Trophoblast cell (in vitro differentiated cells and primary cell): ENCODE results near the gene RNF181.
"Not testable (repeated sequence)": the region's sequence is repeated elsewhere in the genome, so short reads cannot be mapped to it uniquely, and the experiment has no call there.

Experiments used
- DNase-seq, 2 donors: peaks; one replicate each; pipeline ENCODE4 v3.0.0-alpha.2; 2016
- H2AFZ ChIP-seq: 2 replicates; pipeline ENCODE4 v1.6.1; 2013; ENCODE audit warnings: low read length, moderate library complexity, mild to moderate bottlenecking; ENCODE audit not compliant: insufficient read depth, poor library complexity
- H2AK5ac ChIP-seq: 2 replicates; pipeline ENCODE4 v1.6.1; 2013; ENCODE audit warnings: mild to moderate bottlenecking, low read length
- H2BK120ac ChIP-seq: 2 replicates; pipeline ENCODE4 v1.6.1; 2013; ENCODE audit warnings: low read length, mild to moderate bottlenecking, moderate library complexity; ENCODE audit not compliant: insufficient read depth, poor library complexity
- H2BK12ac ChIP-seq: 2 replicates; pipeline ENCODE4 v1.6.1; 2013; ENCODE audit warnings: mild to moderate bottlenecking, low read length, moderate library complexity
- H2BK5ac ChIP-seq: 2 replicates; pipeline ENCODE4 v1.6.1; 2013; ENCODE audit warnings: low read length, low read depth, moderate library complexity, mild to moderate bottlenecking; ENCODE audit not compliant: poor library complexity
- H3K14ac ChIP-seq: 2 replicates; pipeline ENCODE4 v1.6.1; 2013; ENCODE audit warnings: mild to moderate bottlenecking, low read length
- H3K18ac ChIP-seq: 2 replicates; pipeline ENCODE4 v1.6.1; 2013; ENCODE audit warnings: mild to moderate bottlenecking, low read length
- H3K23ac ChIP-seq: 2 replicates; pipeline ENCODE4 v1.6.1; 2013; ENCODE audit warnings: low read length
- H3K27ac ChIP-seq: 2 replicates; pipeline ENCODE4 v1.5.1; 2013; ENCODE audit warnings: low read depth, mild to moderate bottlenecking, inconsistent platforms, low read length, moderate library complexity
- H3K27me3 ChIP-seq: 2 replicates; pipeline ENCODE4 v1.6.1; 2013; ENCODE audit warnings: inconsistent platforms, mild to moderate bottlenecking, low read length, moderate library complexity; ENCODE audit not compliant: insufficient read depth
- H3K36me3 ChIP-seq, 2 experiments: 1 replicate in 1 of 2; 2 replicates in 1 of 2; pipeline ENCODE4 v1.6.1; 2013; ENCODE audit warnings: low read length in 2 of 2, mild to moderate bottlenecking in 2 of 2, moderate library complexity in 1 of 2; ENCODE audit not compliant: insufficient read depth in 2 of 2, control insufficient read depth in 1 of 2
- H3K4ac ChIP-seq: 2 replicates; pipeline ENCODE4 v1.6.1; 2013; ENCODE audit warnings: low read depth, mild to moderate bottlenecking, low read length, moderate library complexity
- H3K4me1 ChIP-seq, 2 experiments: 1 replicate in 1 of 2; 2 replicates in 1 of 2; pipeline ENCODE4 v1.6.1; 2013; ENCODE audit warnings: low read length in 2 of 2, mild to moderate bottlenecking in 2 of 2, moderate library complexity in 1 of 2; ENCODE audit not compliant: insufficient read depth in 2 of 2, control insufficient read depth in 1 of 2
- H3K4me2 ChIP-seq: 2 replicates; pipeline ENCODE4 v1.6.1; 2013; ENCODE audit warnings: inconsistent platforms, mild to moderate bottlenecking, low read length, moderate library complexity
- H3K4me3 ChIP-seq: 2 replicates; pipeline ENCODE4 v1.5.1; 2013; ENCODE audit warnings: mild to moderate bottlenecking, low read depth, low read length, inconsistent platforms
- H3K79me1 ChIP-seq: one replicate; pipeline ENCODE4 v1.6.1; 2013; ENCODE audit warnings: low read length
- H3K79me2 ChIP-seq: 2 replicates; pipeline ENCODE4 v1.6.1; 2013; ENCODE audit warnings: low read length, mild to moderate bottlenecking; ENCODE audit not compliant: control insufficient read depth, insufficient read depth, poor library complexity
- H3K9ac ChIP-seq: 2 replicates; pipeline ENCODE4 v1.6.1; 2013; ENCODE audit warnings: mild to moderate bottlenecking, low read length
- H3K9me3 ChIP-seq: 2 replicates; pipeline ENCODE4 v1.6.1; 2013; ENCODE audit warnings: low read depth, mild to moderate bottlenecking, control low read depth, inconsistent platforms, low read length; ENCODE audit not compliant: insufficient read depth
- H4K12ac ChIP-seq: 2 replicates; pipeline ENCODE4 v1.6.1; 2013; ENCODE audit warnings: low read depth, mild to moderate bottlenecking, low read length, moderate library complexity
- H4K8ac ChIP-seq: 2 replicates; pipeline ENCODE4 v1.6.1; 2013; ENCODE audit warnings: low read depth, mild to moderate bottlenecking, low read length, moderate library complexity
- H4K91ac ChIP-seq: one replicate; pipeline ENCODE4 v1.6.1; 2013; ENCODE audit warnings: low read depth, mild to moderate bottlenecking, low read length, moderate library complexity
- WGBS: extraction: QIAGEN DNeasy Blood & Tissue Kit; methylation state at CpG from one replicate; pipeline ENCODE4 v1.1.7; 2013; ENCODE audit warnings: missing lambda C conversion rate; ENCODE audit not compliant: insufficient read length, insufficient coverage; ENCODE audit errors: extremely low coverage; 5-methylcytosine and 5-hydroxymethylcytosine counted together

RNF181 gene

GRCh38 chr2:85611217-85611704 lies 15.7 kb downstream of the RNF181 start:
- peak overlapping the region; percentile 89 for H3K9ac ChIP-seq
- peaks cover 7% of the 10 kb centered on the region for H3K79me2 ChIP-seq
- peak overlapping the region; percentile 50 for H4K12ac ChIP-seq
- peaks cover 0 to 3% of the 10 kb centered on the region in 2 experiments for H3K4me1 ChIP-seq
- peaks cover 11% of the 10 kb centered on the region for H3K79me1 ChIP-seq
- peak overlapping the region; percentile 48 for H3K4ac ChIP-seq
- peak overlapping the region; percentile 99 for H3K4me3 ChIP-seq
- no peaks in the 10 kb centered on the region for H3K9me3 ChIP-seq
- peak overlapping the region; percentile 61 for H3K27ac ChIP-seq
- peak overlapping the region; percentile 74 for H4K8ac ChIP-seq
- peak overlapping the region; percentile 91 for H4K91ac ChIP-seq
- H3K36me3 ChIP-seq = peaks cover 14 to 20% of the 10 kb centered on the region in 2 experiments
- no peak overlapping the region for H2BK12ac ChIP-seq
- H3K27me3 ChIP-seq = no peaks in the 10 kb centered on the region
- no CpG with 5 or more reads among the region's 24 CpGs for WGBS
- no peak overlapping the region for H3K23ac ChIP-seq
- peak overlapping the region; percentile 38 for H2AK5ac ChIP-seq
- peak overlapping the region; percentile 41 for H2AFZ ChIP-seq
- H2BK5ac ChIP-seq = peak overlapping the region; percentile 75
- H2BK120ac ChIP-seq = peak overlapping the region; percentile 88
- peak overlapping the region; percentile 81 for H3K14ac ChIP-seq
- DNase-seq = no peak
- H3K4me2 ChIP-seq = peak overlapping the region; percentile 97
- H3K18ac ChIP-seq = peak overlapping the region; percentile 69

- Histone ChIP-seq H2AK5ac (peak within 1 kb of the TSS; percentile 38), H3K36me3 (peaks cover 14 to 20% of the 10 kb centered on the region in 2 experiments), H3K4me2 (peak within 1 kb of the TSS; percentile 97), H2BK120ac (peak within 1 kb of the TSS; percentile 88), H3K9ac (peak within 1 kb of the TSS; percentile 89), H3K4ac (peak within 1 kb of the TSS; percentile 48), H4K8ac (peak within 1 kb of the TSS; percentile 74), H2AFZ (peak within 1 kb of the TSS; percentile 53), H2BK12ac (no peak within 1 kb of the TSS), H3K4me3 (peak within 1 kb of the TSS; percentile 99), H4K12ac (peak within 1 kb of the TSS; percentile 57), H3K79me2 (peaks cover 8% of the 10 kb centered on the region), H3K4me1 (peaks cover 0 to 3% of the 10 kb centered on the region in 2 experiments), H3K27ac (peak within 1 kb of the TSS; percentile 61), H3K23ac (no peak within 1 kb of the TSS), H3K79me1 (peaks cover 11% of the 10 kb centered on the region), H3K14ac (peak within 1 kb of the TSS; percentile 81), H3K27me3 (no peaks in the 10 kb centered on the region), H2BK5ac (peak within 1 kb of the TSS; percentile 75), H4K91ac (peak within 1 kb of the TSS; percentile 91), H3K18ac (peak within 1 kb of the TSS; percentile 69), H3K9me3 (no peaks in the 10 kb centered on the region)
- no CpG with 5 or more reads among the region's 73 CpGs for WGBS
- peak; percentile 87 to 89 for DNase-seq
Measured at GRCh38 chr2:85611705-85612587, 16.4 kb downstream of the RNF181 start, which contains the start of gene C2orf68. Gene C2orf68, minus strand, starts transcription at chr2:85612066. Its CDS starts 82 bp downstream, at chr2:85611984.

GRCh38 chr2:85613717-85614515 lies 18.4 kb downstream of the RNF181 start:
- Histone ChIP-seq H2BK12ac (no peak overlapping the region), H4K8ac (no peak overlapping the region), H3K9ac (no peak overlapping the region), H3K4me2 (no peak overlapping the region), H3K23ac (no peak overlapping the region), H3K14ac (no peak overlapping the region), H2AK5ac (no peak overlapping the region), H2AFZ (no peak overlapping the region), H3K4me1 (peaks cover 0 to 3% of the 10 kb centered on the region in 2 experiments), H3K27ac (no peak overlapping the region), H3K36me3 (peaks cover 9% of the 10 kb centered on the region in 2 experiments), H3K27me3 (no peaks in the 10 kb centered on the region), H2BK5ac (no peak overlapping the region), H4K91ac (no peak overlapping the region), H2BK120ac (no peak overlapping the region), H3K79me1 (peaks cover 11% of the 10 kb centered on the region), H4K12ac (no peak overlapping the region), H3K79me2 (peaks cover 8% of the 10 kb centered on the region), H3K9me3 (no peaks in the 10 kb centered on the region), H3K18ac (no peak overlapping the region), H3K4me3 (no peak overlapping the region), H3K4ac (no peak overlapping the region)
- no CpG with 5 or more reads among the region's 10 CpGs for WGBS
- no peak for DNase-seq

DNA sequence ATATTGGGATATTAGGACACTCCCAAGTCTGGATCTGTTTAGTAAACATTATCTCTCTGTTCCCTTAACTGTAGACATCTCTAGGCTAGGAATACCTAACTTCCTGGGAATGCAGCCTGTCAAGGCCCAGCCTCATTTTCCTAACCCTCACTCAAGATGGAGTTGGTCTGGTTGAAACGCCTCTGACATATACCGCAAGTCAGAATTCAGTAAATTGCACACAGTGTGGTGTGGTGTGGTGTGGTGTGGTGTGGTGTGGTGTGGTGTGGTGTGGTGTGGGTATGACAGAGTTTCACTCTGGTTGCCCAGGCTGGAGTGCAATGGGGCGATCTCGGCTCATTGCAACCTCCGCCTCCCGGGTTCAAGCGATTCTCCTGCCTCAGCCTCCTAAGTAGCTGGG lies 19.2 kb downstream of the RNF181 start:
- not testable (repeated sequence) for H3K4ac ChIP-seq, H3K4me1 ChIP-seq, H3K4me2 ChIP-seq, H4K8ac ChIP-seq, H3K79me2 ChIP-seq, H3K9ac ChIP-seq, H3K27ac ChIP-seq, H3K27me3 ChIP-seq, H3K23ac ChIP-seq, H3K4me3 ChIP-seq, H3K14ac ChIP-seq, H2BK12ac ChIP-seq, H3K18ac ChIP-seq, H3K9me3 ChIP-seq, H2AK5ac ChIP-seq, H2AFZ ChIP-seq, H2BK5ac ChIP-seq, H2BK120ac ChIP-seq, H4K12ac ChIP-seq, H3K36me3 ChIP-seq, H4K91ac ChIP-seq
- WGBS = no CpG with 5 or more reads among the region's 7 CpGs
- H3K79me1 ChIP-seq = peaks cover 11% of the 10 kb centered on the region
- peak in 1 of 2 donors; percentile 44 for DNase-seq
